Diencephalon (tissue), 1 donor: ENCODE results near the gene FAM47A. TPM values are rescaled to one million over a fixed set of nuclear protein-coding genes. Genes with fewer than 3 reads are reported as not detected.

Experiments
- total RNA-seq: library from RNA; depleted of rRNA; stranded (reverse); fragments of >200 nt; gene quantifications from one replicate; pipeline ENCODE4 v1.2.3, GENCODE V29; 2014

The FAM47A gene
- total RNA-seq, result not detected

DNA sequence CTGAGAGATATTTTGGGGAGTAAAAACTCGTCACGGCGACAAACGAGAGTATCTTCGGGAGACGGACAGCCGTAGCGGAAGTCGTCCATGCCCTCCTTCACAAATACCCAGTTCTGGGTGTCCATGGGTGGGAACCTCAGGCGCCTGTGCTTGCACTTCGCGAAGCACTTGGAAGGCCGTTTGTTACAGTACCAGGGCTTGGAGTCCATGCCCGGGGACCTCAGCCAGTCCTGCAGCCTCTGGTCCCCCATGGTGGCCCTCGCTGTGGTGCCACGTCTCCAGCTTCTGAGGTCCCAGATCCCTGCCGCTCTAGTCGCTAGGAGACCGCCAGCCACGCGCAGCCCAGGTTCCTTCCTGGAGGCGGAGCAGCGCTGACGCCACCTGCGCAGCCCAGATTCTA lies at the start of gene FAM47A:
TSS of gene FAM47A (minus strand) at position 287 of the 400 bp plus-strand sequence. CDS start at position 251, 36 bp downstream.

